ENCODE results near the gene TBL1XR1.

Gene TBL1XR1

DNA sequence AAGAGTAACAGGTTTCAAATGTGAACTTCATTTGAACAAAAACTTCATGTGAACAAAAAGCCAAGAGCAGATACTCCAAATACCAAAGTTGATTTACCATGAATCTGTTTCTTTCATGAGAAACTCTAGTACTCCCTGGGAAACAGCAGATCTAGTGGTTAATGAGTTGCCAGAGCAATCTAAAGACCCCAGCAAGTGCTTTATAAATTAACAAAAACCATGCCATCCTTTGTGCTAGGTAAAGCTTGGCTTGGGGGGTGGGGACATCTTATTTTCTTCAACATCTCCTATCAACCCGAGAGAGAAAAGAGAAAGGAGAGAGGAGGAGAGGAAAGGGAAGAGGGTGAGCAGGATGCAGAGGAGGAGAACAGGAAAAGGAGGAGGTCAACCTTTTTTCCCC is 100.7 kb downstream of the TBL1XR1 start:
- no peak for DNase-seq (ENCODE audit: low read depth)
- TF ChIP-seq CTCF (conservative IDR thresholded peaks at IDR 0.05; ENCODE audit: low read depth, low read length): no peak
- no peak overlapping the region for H3K4me3 ChIP-seq (ENCODE audit: low read length)

DNA sequence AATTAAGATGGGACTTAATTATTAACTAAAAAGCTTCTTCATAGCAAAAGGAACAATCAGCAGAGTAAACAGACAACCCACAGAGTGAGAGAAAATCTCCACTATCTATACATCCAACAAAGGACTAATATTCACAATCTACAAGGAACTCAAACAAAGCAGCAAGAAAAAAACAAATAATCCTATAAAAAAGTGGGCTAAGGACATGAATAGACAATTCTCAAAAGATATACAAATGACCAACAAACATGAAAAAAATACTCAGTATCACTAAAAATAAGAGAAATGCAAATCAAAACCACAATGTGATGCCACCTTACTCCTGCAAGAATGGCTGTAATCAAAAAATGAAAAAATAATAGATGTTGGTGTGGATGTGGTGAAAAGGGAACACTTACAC is 103.3 kb downstream of the TBL1XR1 start:
- no peak overlapping the region for H3K4me3 ChIP-seq (ENCODE audit: low read length)

DNA sequence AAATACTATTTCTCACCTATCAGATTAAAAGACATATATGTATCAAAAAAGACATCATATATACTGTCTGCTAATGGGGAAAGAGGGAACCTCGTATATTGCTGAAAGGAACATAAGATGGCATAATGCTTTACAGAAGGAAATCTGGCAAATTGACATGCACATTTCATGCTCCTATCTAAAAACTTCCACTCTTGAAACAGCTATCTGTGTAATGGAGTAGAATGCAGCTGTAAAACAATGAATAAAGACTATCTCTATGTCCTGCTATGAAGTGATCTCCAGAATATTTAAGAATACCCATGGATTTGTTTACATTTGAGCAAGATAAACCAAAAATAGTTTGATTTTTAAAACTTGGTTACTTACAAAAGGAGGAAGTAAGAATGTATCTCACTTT is 107.4 kb downstream of the TBL1XR1 start:
- DNase-seq (ENCODE audit: low read depth): no peak
- no peak overlapping the region for H3K4me3 ChIP-seq (ENCODE audit: low read length)
- TF ChIP-seq CTCF (conservative IDR thresholded peaks at IDR 0.05; ENCODE audit: low read depth, low read length): no peak

More for the DNA sequence above, 103.3 kb downstream of the TBL1XR1 start:
- DNase-seq (ENCODE audit: low read depth): no peak
- TF ChIP-seq CTCF (conservative IDR thresholded peaks at IDR 0.05; ENCODE audit: low read depth, low read length): no peak

DNA sequence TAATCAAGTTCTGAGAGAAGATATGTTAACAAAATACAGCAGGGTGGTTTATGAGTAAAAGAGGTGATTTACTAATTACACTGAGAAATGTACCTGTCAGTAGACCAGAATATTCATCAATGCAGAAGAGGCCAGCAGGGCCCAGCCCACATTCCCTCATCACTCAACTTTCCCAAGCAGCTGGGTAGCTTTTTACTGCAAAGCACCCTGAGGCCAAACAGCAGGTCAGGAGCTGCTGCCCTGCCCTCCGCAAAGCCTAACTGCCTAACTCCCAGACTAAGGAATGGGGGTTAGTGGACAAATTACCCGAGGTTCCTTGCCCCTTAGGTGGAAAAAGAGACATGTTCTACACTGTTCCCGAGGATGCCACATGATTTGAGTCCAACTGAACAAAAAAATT is 108.2 kb downstream of the TBL1XR1 start:
- TF ChIP-seq CTCF (conservative IDR thresholded peaks at IDR 0.05; ENCODE audit: low read depth, low read length): no peak
- H3K4me3 ChIP-seq (ENCODE audit: low read length): no peak overlapping the region
- DNase-seq (ENCODE audit: low read depth): no peak

- no peak overlapping the region for H3K4me3 ChIP-seq (ENCODE audit: low read length)
- DNase-seq (ENCODE audit: low read depth): no peak
- TF ChIP-seq CTCF (conservative IDR thresholded peaks at IDR 0.05; ENCODE audit: low read depth, low read length): no peak
Measured at GRCh38 chr3:177085794-177086193, 111.5 kb downstream of the TBL1XR1 start.

DNA sequence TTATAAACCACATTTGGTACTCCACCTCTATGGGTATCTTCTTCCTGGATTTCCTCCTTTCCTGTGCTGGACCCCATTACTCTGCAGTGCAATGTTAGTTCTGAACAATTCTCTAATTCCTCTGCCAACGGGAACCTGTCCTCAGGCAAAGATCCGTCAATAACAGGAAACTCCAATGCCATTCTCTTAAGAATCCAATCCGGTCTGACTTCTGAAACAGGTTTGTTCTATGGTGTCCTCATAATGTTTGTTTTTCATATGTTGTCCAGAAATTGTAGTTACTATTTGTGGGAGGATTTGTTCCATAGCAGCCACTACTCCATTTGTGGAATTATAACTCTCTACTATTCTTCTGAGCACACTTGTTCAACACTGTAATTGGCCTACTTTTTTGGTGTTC is 112.7 kb downstream of the TBL1XR1 start:
- no peak for TF ChIP-seq CTCF (conservative IDR thresholded peaks at IDR 0.05; ENCODE audit: low read depth, low read length)
- H3K4me3 ChIP-seq (ENCODE audit: low read length): no peak overlapping the region
- DNase-seq (ENCODE audit: low read depth): no peak

GRCh38 chr3:177080122-177080521 is 117.2 kb downstream of the TBL1XR1 start:
- no peak for DNase-seq (ENCODE audit: low read depth)
- no peak for TF ChIP-seq CTCF (conservative IDR thresholded peaks at IDR 0.05; ENCODE audit: low read depth, low read length)
- H3K4me3 ChIP-seq (ENCODE audit: low read length): no peak overlapping the region
